PFSK-1 (cell line): ENCODE data around the gene ZNF512B.

Source experiments
- POLR2AphosphoS5 ChIP-seq: IDR thresholded peaks from 2 replicates; pipeline ENCODE4 v1.6.1; 2012; ENCODE audit warnings: low read depth, mild to moderate bottlenecking, control low read depth, low read length, moderate library complexity
- SIN3A ChIP-seq: IDR thresholded peaks from 2 replicates; pipeline ENCODE4 v1.6.1; 2012; ENCODE audit warnings: mild to moderate bottlenecking, low read length, moderate library complexity, borderline replicate concordance; ENCODE audit not compliant: insufficient read depth

GRCh38 chr20:63924241-63924640 lies 45.5 kb downstream of the ZNF512B start:
- TF ChIP-seq POLR2AphosphoS5 (no peak), SIN3A (no peak)
